Lung (tissue), 12 donors: Measurements from ENCODE around the gene PSMD7. TPM values are rescaled to one million over a fixed set of nuclear protein-coding genes. Genes with fewer than 3 reads are reported as not detected.
A peak's percentile ranks its signal among the peaks of the same experiment; 100 is the strongest.

Source experiments
- ATAC-seq: fragments of 200-7000 bp; cut with Tn5 transposase; one replicate; pipeline ENCODE4 v1.9.1; 2020; ENCODE audit warnings: moderate number of reproducible peaks; ENCODE audit not compliant: insufficient read depth, low FRiP score
- DNase-seq, 3 donors: peaks; one replicate each; pipeline ENCODE4 v3.0.0-alpha.2; 2013 to 2017
- H3K27ac ChIP-seq, 2 donors: one replicate each; pipeline ENCODE4 v1.5.1; 2013; ENCODE audit warnings: mild to moderate bottlenecking in 2 of 2, moderate library complexity in 2 of 2, control low read depth in 1 of 2, inconsistent platforms in 1 of 2, low read depth in 1 of 2, low read length in 1 of 2
- H3K27me3 ChIP-seq, 3 donors: one replicate each; pipeline ENCODE4 v1.5.1; 2013; ENCODE audit warnings: low read length in 2 of 3; ENCODE audit not compliant: control insufficient read depth in 3 of 3, insufficient read depth in 3 of 3
- H3K36me3 ChIP-seq, 4 donors: one replicate each; pipeline ENCODE4 v1.5.1; 2013; ENCODE audit warnings: low read length in 4 of 4, mild to moderate bottlenecking in 1 of 4, moderate library complexity in 1 of 4; ENCODE audit not compliant: control insufficient read depth in 4 of 4, insufficient read depth in 4 of 4
- H3K4me1 ChIP-seq, 5 donors: one replicate each; pipeline ENCODE4 v1.5.1; 2013; ENCODE audit warnings: low read length in 5 of 5, mild to moderate bottlenecking in 2 of 5, moderate library complexity in 1 of 5; ENCODE audit not compliant: control insufficient read depth in 5 of 5, insufficient read depth in 5 of 5
- H3K4me3 ChIP-seq: one replicate; pipeline ENCODE4 v1.5.1; 2013; ENCODE audit warnings: mild to moderate bottlenecking, control low read depth, moderate library complexity
- H3K9ac ChIP-seq, 2 donors: one replicate each; pipeline ENCODE4 v1.5.1; 2013; ENCODE audit warnings: low read length in 2 of 2, control low read depth in 1 of 2; ENCODE audit not compliant: insufficient read depth in 1 of 2
- H3K9me3 ChIP-seq, 4 donors: one replicate each; pipeline ENCODE4 v1.5.1; 2013; ENCODE audit warnings: low read length in 3 of 4, mild to moderate bottlenecking in 1 of 4, moderate library complexity in 1 of 4; ENCODE audit not compliant: control insufficient read depth in 4 of 4, insufficient read depth in 3 of 4
- CTCF ChIP-seq: IDR thresholded peaks from 2 replicates; pipeline ENCODE4 v1.5.1; 2012; ENCODE audit warnings: mild to moderate bottlenecking; ENCODE audit errors: control extremely low read depth, extremely low read depth
- WGBS, 2 donors: extraction: QIAGEN DNeasy Blood & Tissue Kit; methylation state at CpG; one replicate each; pipeline ENCODE4 v1.1.7; 2013; 5-methylcytosine and 5-hydroxymethylcytosine counted together
- polyA plus RNA-seq, 2 donors: library from polyadenylated mRNA; stranded (reverse); fragments of 200-250 nt; gene quantifications; one replicate each; pipeline ENCODE4 v1.2.1, GENCODE V29; 2013
- total RNA-seq, 2 donors: library from RNA; depleted of rRNA in 1 of 2; stranded (reverse); fragments of >200 nt in 1 of 2; gene quantifications; one replicate each; pipeline ENCODE4 v1.2.1, GENCODE V29; 2014 to 2021
- donor health status: control.
- donor health status: control.
- donor health status: Bipolar disorder and iron deficiency.
- donor health status: healthy.
- donor health status: DM: yes; HTN: yes; CAD: no.

PSMD7 gene
- total and polyA plus RNA-seq, 4 donors: 30.7 to 118 (median 58.7) TPM

GRCh38 chr16:74264811-74265210, 31.8 kb upstream of the PSMD7 start:
- no peak overlapping the region for H3K9ac ChIP-seq
- no peak overlapping the region for H3K27ac ChIP-seq
- no peaks in the 10 kb centered on the region for H3K9me3 ChIP-seq
- H3K4me3 ChIP-seq: no peak overlapping the region
- H3K27me3 ChIP-seq: no peaks in the 10 kb centered on the region
- 74 to 81% methylated on average over 3 of the region's 3 CpGs for WGBS, 2 donors
- no peak for ATAC-seq
- TF ChIP-seq CTCF: no peak
- peaks cover 0 to 21% (median 8%) of the 10 kb centered on the region in 5 donors for H3K4me1 ChIP-seq
- H3K36me3 ChIP-seq: no peaks in the 10 kb centered on the region
- peak in 1 of 3 donors; percentile 38 for DNase-seq

- Histone ChIP-seq H3K27me3 (no peaks in the 10 kb centered on the region), H3K27ac (no peak overlapping the region), H3K36me3 (no peaks in the 10 kb centered on the region), H3K4me3 (no peak overlapping the region), H3K9me3 (no peaks in the 10 kb centered on the region), H3K9ac (peak overlapping the region in 1 of 2 donors; percentile 50), H3K4me1 (peaks cover 0 to 21% (median 8%) of the 10 kb centered on the region in 5 donors)
- WGBS, 2 donors: 42 to 56% methylated on average over 3 of the region's 3 CpGs
- TF ChIP-seq CTCF: no peak
- ATAC-seq (no peak), DNase-seq (no peak)
These were observed 28.2 kb upstream of the PSMD7 start for GRCh38 chr16:74268372-74268782.

GRCh38 chr16:74271872-74272271, 24.7 kb upstream of the PSMD7 start:
- H3K9me3 ChIP-seq: no peaks in the 10 kb centered on the region
- H3K9ac ChIP-seq: no peak overlapping the region
- WGBS, 2 donors: 70 to 85% methylated on average over 2 of the region's 2 CpGs
- peak in 2 of 3 donors; percentile 36 to 50 for DNase-seq
- H3K4me3 ChIP-seq: no peak overlapping the region
- peaks cover 0 to 24% (median 8%) of the 10 kb centered on the region in 5 donors for H3K4me1 ChIP-seq
- no peaks in the 10 kb centered on the region for H3K27me3 ChIP-seq
- no peak for ATAC-seq
- no peaks in the 10 kb centered on the region for H3K36me3 ChIP-seq
- no peak overlapping the region for H3K27ac ChIP-seq
- no peak for TF ChIP-seq CTCF

GRCh38 chr16:74275031-74275636, 21.5 kb upstream of the PSMD7 start:
- no peak for ATAC-seq
- WGBS, 2 donors: 44 to 60% methylated on average over 2 of the region's 2 CpGs
- no peak overlapping the region for H3K9ac ChIP-seq
- H3K4me3 ChIP-seq: no peak overlapping the region
- no peaks in the 10 kb centered on the region for H3K36me3 ChIP-seq
- no peaks in the 10 kb centered on the region for H3K27me3 ChIP-seq
- DNase-seq: peak in 2 of 3 donors; percentile 75 to 76
- H3K9me3 ChIP-seq: peaks cover 0 to 2% (median 0%) of the 10 kb centered on the region in 4 donors
- H3K4me1 ChIP-seq: peaks cover 0 to 4% (median 0%) of the 10 kb centered on the region in 5 donors
- H3K27ac ChIP-seq: no peak overlapping the region
- no peak for TF ChIP-seq CTCF
